Measurements from ENCODE around the gene ADK. TPM values are rescaled to one million over a fixed set of nuclear protein-coding genes. Genes with fewer than 3 reads are reported as not detected.

ADK gene
- polyA plus RNA-seq, 1 experiment, result 41.9 TPM

- DNase-seq (ENCODE audit: low read depth, low spot score), result no peak
- no peaks in the 10 kb centered on the region for H3K9me3 ChIP-seq (ENCODE audit: control insufficient read depth, insufficient read depth, low read length)
- CTCF ChIA-PET, result no interaction called here
- no peak overlapping the region for H3K27ac ChIP-seq (ENCODE audit: low read depth, low read length)
- H3K4me3 ChIP-seq (ENCODE audit: low read depth, low read length), result no peak overlapping the region
- TF ChIP-seq CTCF (IDR thresholded peaks at IDR 0.05; ENCODE audit: low read depth, low read length), result no peak
- POLR2A ChIA-PET, result no interaction called here
- no peaks in the 10 kb centered on the region for H3K27me3 ChIP-seq (ENCODE audit: control insufficient read depth, insufficient read depth, low read length)
These were observed 228.5 kb downstream of the ADK start for GRCh38 chr10:74379474-74379873.

GRCh38 chr10:74380795-74381194, 229.8 kb downstream of the ADK start:
- ChIA-PET CTCF (no interaction called here), POLR2A (no interaction called here)
- no peaks in the 10 kb centered on the region for H3K9me3 ChIP-seq (ENCODE audit: control insufficient read depth, insufficient read depth, low read length)
- no peak overlapping the region for H3K27ac ChIP-seq (ENCODE audit: low read depth, low read length)
- no peak overlapping the region for H3K4me3 ChIP-seq (ENCODE audit: low read depth, low read length)
- TF ChIP-seq CTCF (IDR thresholded peaks at IDR 0.05; ENCODE audit: low read depth, low read length), result no peak
- DNase-seq (ENCODE audit: low read depth, low spot score), result no peak
- no peaks in the 10 kb centered on the region for H3K27me3 ChIP-seq (ENCODE audit: control insufficient read depth, insufficient read depth, low read length)

GRCh38 chr10:74381291-74381853, 230.4 kb downstream of the ADK start:
- no peak for TF ChIP-seq CTCF (IDR thresholded peaks at IDR 0.05; ENCODE audit: low read depth, low read length)

GRCh38 chr10:74382663-74383062, 231.6 kb downstream of the ADK start:
- ChIA-PET POLR2A (no interaction called here), CTCF (interaction anchor here (0.5 kb wide), 1 partner anchor 920 kb away, joined by 8 read pairs; no protein-coding TSS in a partner anchor)
- Histone ChIP-seq H3K4me3 (ENCODE audit: low read depth, low read length) (no peak overlapping the region), H3K27me3 (ENCODE audit: control insufficient read depth, insufficient read depth, low read length) (no peaks in the 10 kb centered on the region), H3K27ac (ENCODE audit: low read depth, low read length) (no peak overlapping the region), H3K9me3 (ENCODE audit: control insufficient read depth, insufficient read depth, low read length) (no peaks in the 10 kb centered on the region)
- TF ChIP-seq CTCF (IDR thresholded peaks at IDR 0.05; ENCODE audit: low read depth, low read length), result no peak
- no peak for DNase-seq (ENCODE audit: low read depth, low spot score)

More at GRCh38 chr10:74381291-74381853, 230.4 kb downstream of the ADK start:
- CTCF ChIA-PET, result no interaction called here
- no peaks in the 10 kb centered on the region for H3K27me3 ChIP-seq (ENCODE audit: control insufficient read depth, insufficient read depth, low read length)
- DNase-seq (ENCODE audit: low read depth, low spot score), result no peak
- POLR2A ChIA-PET, result no interaction called here
- no peaks in the 10 kb centered on the region for H3K9me3 ChIP-seq (ENCODE audit: control insufficient read depth, insufficient read depth, low read length)
- H3K4me3 ChIP-seq (ENCODE audit: low read depth, low read length), result no peak overlapping the region
- no peak overlapping the region for H3K27ac ChIP-seq (ENCODE audit: low read depth, low read length)

GRCh38 chr10:74383642-74384041, 232.6 kb downstream of the ADK start:
- no peak overlapping the region for H3K4me3 ChIP-seq (ENCODE audit: low read depth, low read length)
- TF ChIP-seq CTCF (IDR thresholded peaks at IDR 0.05; ENCODE audit: low read depth, low read length), result no peak
- no peak for DNase-seq (ENCODE audit: low read depth, low spot score)
- POLR2A ChIA-PET, result no interaction called here
- H3K27me3 ChIP-seq (ENCODE audit: control insufficient read depth, insufficient read depth, low read length), result no peaks in the 10 kb centered on the region
- no peaks in the 10 kb centered on the region for H3K9me3 ChIP-seq (ENCODE audit: control insufficient read depth, insufficient read depth, low read length)
- H3K27ac ChIP-seq (ENCODE audit: low read depth, low read length), result no peak overlapping the region
- CTCF ChIA-PET, result no interaction called here

Data from AG04450 (cell line).